NCI-H748 treated with DMSO at 0.1 percent for 48 hours (cell line): ENCODE measurements around the gene TSPAN10.

ENCODE experiments used
- DNase-seq: peaks from one replicate; lab custom pipeline; 2025; lab: John Stamatoyannopoulos, UW

The TSPAN10 gene

DNA sequence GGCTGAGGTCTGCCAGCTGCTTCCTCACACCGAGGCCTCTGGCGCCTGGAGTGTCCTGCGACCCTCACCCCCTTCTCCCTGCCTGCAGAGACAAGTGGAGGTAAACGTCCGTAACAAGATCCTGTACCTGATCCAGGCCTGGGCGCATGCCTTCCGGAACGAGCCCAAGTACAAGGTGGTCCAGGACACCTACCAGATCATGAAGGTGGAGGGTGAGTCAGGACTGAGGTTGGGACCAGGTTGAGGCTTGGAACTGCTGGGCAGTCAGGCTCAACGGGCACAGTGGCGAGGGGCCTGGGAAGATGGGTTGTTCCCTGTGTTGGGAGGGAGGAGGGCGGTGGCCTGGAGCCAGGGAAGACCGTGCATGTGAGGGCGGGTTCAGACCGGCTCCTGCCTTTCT is 51.6 kb downstream of the TSPAN10 start:
- no peak for DNase-seq

DNA sequence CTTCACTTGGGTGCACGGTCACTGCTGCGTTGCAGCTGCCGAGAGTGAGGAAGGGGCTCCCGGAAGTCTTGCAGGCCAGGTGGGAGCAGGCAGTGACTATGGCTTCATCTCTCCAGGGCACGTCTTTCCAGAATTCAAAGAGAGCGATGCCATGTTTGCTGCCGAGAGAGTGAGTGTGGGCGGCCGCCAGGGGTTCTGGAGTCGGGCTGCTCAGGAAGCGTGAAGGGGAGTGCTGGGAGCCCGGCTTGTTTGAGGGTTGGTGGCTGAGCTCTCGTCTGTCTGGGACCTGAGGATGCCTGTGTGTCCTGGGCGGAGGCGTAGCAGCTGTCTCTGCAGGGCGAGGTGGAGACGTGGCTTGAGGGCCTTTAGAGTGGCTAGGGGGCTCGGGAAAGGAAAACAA is 53.1 kb downstream of the TSPAN10 start:
- no peak for DNase-seq

DNA sequence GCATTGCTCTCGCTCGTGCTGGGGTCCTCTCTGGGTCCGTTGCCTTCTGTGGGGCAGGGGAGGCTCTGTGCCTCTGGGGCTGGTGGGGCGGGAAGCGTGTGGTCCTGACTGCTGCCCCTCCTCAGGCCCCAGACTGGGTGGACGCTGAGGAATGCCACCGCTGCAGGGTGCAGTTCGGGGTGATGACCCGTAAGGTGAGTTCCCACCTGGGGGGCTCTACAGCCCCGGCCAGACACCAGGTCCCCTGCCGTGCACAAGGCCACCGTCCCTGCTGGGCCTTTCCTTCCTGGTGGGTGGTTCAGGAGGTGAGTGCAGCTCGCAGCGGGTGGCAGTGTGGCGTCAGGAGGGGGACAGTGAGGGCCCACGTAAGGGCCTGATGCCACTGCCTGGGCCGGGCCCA is 53.6 kb downstream of the TSPAN10 start:
- DNase-seq: no peak

DNA sequence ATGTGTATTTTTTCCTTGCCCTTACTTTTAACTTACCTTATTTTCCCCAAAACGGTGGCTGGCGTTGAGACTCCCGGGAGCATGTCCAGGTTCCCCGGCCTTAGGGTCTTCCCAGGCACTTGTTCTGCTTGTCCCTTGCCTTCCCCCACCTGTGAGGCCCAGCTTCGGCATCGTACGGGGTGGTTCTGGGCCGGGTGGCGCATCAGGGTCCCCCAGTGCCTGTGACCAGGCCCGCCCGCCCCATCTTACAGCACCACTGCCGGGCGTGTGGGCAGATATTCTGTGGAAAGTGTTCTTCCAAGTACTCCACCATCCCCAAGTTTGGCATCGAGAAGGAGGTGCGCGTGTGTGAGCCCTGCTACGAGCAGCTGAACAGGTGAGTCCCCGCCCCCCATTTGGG is 54.2 kb downstream of the TSPAN10 start:
- no peak for DNase-seq

DNA sequence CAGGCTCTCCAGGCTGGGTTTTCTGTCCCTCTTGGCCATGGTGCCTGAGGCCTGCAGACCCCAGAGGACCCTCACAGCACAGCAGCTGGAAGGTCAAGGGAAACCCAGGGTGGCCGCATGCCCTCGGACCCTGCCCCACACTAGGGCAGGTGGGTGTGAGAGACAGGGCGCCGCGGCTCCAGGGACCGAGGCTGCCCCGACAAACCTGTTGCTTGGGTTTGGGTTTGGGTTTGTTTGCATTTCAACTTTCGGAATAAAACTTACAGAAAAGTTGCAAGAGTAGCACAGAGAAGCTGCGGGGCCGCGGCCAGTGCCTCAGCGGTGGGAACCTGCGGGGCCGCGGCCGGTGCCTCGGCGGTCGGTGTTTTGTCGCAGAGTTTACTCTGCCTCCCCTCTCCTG is 54.6 kb downstream of the TSPAN10 start:
- DNase-seq: no peak

DNA sequence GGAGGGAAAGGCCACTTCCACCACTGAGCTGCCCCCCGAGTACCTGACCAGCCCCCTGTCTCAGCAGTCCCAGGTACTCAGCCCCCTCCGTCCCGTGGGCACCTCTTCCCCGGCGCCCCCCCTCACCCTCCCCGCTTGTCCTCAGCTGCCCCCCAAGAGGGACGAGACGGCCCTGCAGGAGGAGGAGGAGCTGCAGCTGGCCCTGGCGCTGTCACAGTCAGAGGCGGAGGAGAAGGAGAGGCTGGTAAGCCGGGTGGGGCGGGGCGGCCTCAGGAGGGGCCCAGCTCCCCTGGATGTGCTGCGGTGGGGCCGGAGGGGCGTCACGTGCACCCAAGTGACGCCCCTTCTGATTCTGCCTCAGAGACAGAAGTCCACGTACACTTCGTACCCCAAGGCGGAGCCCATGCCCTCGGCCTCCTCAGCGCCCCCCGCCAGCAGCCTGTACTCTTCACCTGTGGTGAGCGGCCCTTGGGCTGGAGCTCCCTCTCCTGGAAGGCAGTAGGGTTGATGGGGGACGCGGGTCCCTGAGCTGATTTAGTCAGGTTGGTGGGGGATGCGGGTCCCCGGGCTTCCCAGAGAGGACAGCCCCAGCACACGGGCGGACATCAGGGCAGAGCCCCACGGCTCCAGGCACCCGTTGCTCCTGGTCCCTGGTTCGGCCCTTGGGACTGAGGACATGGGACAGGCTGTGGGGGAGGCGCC is 56.7 kb downstream of the TSPAN10 start:
- DNase-seq: no peak

DNA sequence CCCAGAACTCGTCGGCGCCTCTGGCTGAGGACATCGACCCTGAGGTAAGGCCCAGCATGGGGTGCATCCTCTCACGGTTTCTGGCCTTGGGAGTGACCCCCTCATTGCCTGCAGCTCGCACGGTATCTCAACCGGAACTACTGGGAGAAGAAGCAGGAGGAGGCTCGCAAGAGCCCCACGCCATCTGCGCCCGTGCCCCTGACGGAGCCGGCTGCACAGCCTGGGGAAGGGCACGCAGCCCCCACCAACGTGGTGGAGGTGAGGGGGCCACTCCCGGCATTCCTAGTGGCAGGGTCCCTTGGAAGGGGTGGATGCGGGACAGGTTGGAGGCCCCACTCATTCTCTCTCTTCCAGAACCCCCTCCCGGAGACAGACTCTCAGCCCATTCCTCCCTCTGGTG is 57.8 kb downstream of the TSPAN10 start:
- no peak for DNase-seq

DNA sequence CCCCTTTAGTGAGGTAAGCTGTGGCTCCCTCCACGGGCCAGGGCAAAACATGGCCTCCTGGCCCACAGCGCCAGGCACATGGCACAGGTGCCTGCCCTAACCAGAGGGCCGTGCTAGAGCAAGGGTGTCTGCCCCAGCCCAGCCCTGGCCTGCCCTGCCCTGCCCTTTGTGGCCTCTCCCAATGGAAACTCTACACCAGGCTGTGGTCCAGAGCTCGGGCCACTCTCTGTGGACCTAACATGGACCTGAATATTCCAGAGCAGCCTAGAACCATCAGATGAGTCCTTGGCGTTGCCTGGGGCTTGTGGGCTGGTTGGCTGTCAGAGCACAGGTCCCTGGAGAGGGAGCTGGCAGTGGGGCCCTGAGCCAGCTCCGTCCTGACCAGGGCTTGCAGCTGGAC is 58.2 kb downstream of the TSPAN10 start:
- no peak for DNase-seq

DNA sequence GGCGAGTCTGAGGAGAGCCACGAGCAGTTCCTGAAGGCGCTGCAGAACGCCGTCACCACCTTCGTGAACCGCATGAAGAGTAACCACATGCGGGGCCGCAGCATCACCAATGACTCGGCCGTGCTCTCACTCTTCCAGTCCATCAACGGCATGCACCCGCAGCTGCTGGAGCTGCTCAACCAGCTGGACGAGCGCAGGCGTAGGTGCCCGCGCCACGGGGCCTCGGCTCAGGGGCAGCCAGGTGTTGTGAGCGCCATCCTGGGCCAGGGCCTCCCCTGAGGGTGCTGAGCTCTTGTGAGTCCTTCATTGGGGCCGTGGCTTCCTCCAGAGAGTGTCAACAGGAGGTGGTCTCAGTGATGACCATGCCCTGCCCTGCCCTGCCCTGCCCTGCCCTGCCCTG is 58.8 kb downstream of the TSPAN10 start:
- no peak for DNase-seq

DNA sequence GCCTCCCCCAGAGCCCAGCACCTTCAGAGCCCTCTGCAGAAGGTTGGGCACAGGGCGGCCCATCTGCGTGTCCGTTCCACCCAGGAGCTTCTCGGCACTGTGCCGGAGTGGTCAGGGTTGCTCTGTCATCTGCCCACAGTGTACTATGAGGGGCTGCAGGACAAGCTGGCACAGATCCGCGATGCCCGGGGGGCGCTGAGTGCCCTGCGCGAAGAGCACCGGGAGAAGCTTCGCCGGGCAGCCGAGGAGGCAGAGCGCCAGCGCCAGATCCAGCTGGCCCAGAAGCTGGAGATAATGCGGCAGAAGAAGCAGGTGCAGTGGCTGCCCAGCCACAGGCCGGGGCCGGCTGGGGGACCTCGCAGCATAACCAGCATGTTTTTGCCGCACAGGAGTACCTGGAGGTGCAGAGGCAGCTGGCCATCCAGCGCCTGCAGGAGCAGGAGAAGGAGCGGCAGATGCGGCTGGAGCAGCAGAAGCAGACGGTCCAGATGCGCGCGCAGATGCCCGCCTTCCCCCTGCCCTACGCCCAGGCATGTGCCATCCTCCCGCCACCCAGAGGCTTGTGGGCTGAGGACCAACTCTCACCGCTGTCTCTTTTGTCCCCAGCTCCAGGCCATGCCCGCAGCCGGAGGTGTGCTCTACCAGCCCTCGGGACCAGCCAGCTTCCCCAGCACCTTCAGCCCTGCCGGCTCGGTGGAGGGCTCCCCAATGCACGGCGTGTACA is 59.4 kb downstream of the TSPAN10 start:
- no peak for DNase-seq

DNA sequence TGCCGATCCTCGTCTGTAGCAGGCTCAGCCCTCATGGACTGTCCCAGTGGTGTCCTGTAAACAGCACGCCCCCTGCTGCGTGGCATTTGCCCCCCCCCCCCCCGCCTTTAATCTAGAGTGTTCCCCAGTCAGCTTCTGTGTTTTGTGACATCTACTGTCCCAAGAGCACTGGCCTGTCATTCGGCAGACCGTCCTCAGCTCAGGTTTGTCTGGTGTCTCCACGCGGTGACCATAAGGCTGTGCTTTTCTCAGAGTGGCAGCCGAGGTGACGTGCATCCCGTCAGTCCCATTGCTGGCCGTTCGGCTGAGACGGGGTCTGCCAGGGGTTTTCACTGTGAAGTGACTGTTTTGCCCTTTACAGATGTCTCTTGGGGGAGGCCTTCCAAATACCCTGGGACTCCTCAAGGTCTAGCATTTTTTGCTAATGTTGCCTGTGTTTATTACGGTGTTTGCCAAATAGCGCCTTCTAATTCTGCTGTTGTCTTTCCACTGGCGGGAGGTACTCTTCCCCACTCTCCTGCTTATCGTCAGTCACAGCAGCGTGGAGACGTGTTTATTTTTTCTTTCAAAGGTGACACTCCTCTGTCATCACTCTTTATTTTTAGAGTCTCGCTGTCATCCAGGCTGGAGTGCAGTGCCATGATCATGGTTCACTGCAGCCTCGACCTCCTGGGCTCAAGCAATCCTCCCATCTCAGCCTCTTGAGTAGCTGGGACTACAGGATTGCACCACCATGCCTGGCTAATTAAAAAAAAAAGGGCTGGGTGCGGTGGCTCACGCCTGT is 60.5 kb downstream of the TSPAN10 start:
- no peak for DNase-seq
